ENCODE results near the gene FAM135A.

FAM135A gene

GRCh38 chr6:70593118-70593486 lies 179.8 kb downstream of the FAM135A start:
- no peaks in the 10 kb centered on the region for H3K79me2 ChIP-seq (ENCODE audit: low read length)
- H3F3A ChIP-seq (ENCODE audit: insufficient read depth, low read length), result no peaks in the 10 kb centered on the region
- no peak overlapping the region for H3K9ac ChIP-seq (ENCODE audit: low read length)
- no peaks in the 10 kb centered on the region for H3K9me3 ChIP-seq (replicated peaks; ENCODE audit: insufficient read depth, low read length)
- no peaks in the 10 kb centered on the region for H3K9me2 ChIP-seq (replicated peaks; ENCODE audit: insufficient read depth, low read length)
- H3K27me3 ChIP-seq (replicated peaks; ENCODE audit: insufficient read depth, low read length), result no peaks in the 10 kb centered on the region
- no peaks in the 10 kb centered on the region for H3K36me3 ChIP-seq (replicated peaks; ENCODE audit: insufficient read depth, low read length)
- DNase-seq, result no peak
- H3K4me3 ChIP-seq (ENCODE audit: low read length), result no peak overlapping the region
- H3K4me1 ChIP-seq (ENCODE audit: low read length), result no peaks in the 10 kb centered on the region
- TF ChIP-seq EZH2 (optimal IDR thresholded peaks at IDR 0.05; ENCODE audit: low read depth, low read length) (no peak), EZH2phosphoT487 (IDR thresholded peaks at IDR 0.05; ENCODE audit: low read length) (no peak), CTCF (IDR thresholded peaks at IDR 0.05; ENCODE audit: low read length) (no peak)
- H3K4me2 ChIP-seq (ENCODE audit: low read depth, low read length), result no peak overlapping the region
- no peaks in the 10 kb centered on the region for H4K20me1 ChIP-seq (ENCODE audit: insufficient read depth, low read length)
- H2AFZ ChIP-seq (ENCODE audit: low read length), result no peak overlapping the region
- no peak overlapping the region for H3K27ac ChIP-seq (ENCODE audit: low read length)

- TF ChIP-seq CTCF (IDR thresholded peaks at IDR 0.05; ENCODE audit: low read length) (no peak), EZH2 (optimal IDR thresholded peaks at IDR 0.05; ENCODE audit: low read depth, low read length) (no peak), EZH2phosphoT487 (IDR thresholded peaks at IDR 0.05; ENCODE audit: low read length) (no peak)
These were observed 185.9 kb downstream of the FAM135A start for GRCh38 chr6:70599187-70599586.

DNA sequence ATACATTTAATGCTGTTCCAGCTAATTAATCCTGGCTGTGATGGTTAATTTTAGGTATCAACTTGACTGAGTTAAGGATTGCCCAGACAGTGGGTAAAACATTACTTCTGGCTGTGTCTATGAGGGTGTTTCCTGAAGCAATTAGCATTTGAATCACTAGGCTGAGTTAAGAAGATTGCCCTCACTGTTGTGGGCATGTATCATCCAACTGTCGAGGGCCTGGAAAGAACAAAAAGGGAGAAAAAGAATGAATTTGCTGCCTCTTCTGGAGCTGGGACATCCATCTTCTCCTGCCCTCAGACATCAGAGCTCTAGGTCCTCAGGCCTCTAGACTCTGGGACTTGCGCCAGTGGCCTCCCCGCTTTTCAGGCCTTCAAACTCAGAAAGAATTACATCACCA lies 187.7 kb downstream of the FAM135A start:
- H3K27me3 ChIP-seq (replicated peaks; ENCODE audit: insufficient read depth, low read length), result no peaks in the 10 kb centered on the region
- H3K4me2 ChIP-seq (ENCODE audit: low read depth, low read length), result no peak overlapping the region
- TF ChIP-seq EZH2 (optimal IDR thresholded peaks at IDR 0.05; ENCODE audit: low read depth, low read length) (no peak), CTCF (IDR thresholded peaks at IDR 0.05; ENCODE audit: low read length) (no peak), EZH2phosphoT487 (IDR thresholded peaks at IDR 0.05; ENCODE audit: low read length) (no peak)
- H3K36me3 ChIP-seq (replicated peaks; ENCODE audit: insufficient read depth, low read length), result no peaks in the 10 kb centered on the region
- H3K9ac ChIP-seq (ENCODE audit: low read length), result no peak overlapping the region
- H3K79me2 ChIP-seq (ENCODE audit: low read length), result no peaks in the 10 kb centered on the region
- H3K4me3 ChIP-seq (ENCODE audit: low read length), result no peak overlapping the region
- H4K20me1 ChIP-seq (ENCODE audit: insufficient read depth, low read length), result no peaks in the 10 kb centered on the region
- H3F3A ChIP-seq (ENCODE audit: insufficient read depth, low read length), result no peaks in the 10 kb centered on the region
- H3K27ac ChIP-seq (ENCODE audit: low read length), result no peak overlapping the region
- H3K4me1 ChIP-seq (ENCODE audit: low read length), result no peaks in the 10 kb centered on the region
- H3K9me3 ChIP-seq (replicated peaks; ENCODE audit: insufficient read depth, low read length), result no peaks in the 10 kb centered on the region
- H2AFZ ChIP-seq (ENCODE audit: low read length), result no peak overlapping the region
- DNase-seq, result no peak
- no peaks in the 10 kb centered on the region for H3K9me2 ChIP-seq (replicated peaks; ENCODE audit: insufficient read depth, low read length)

More at GRCh38 chr6:70599187-70599586, 185.9 kb downstream of the FAM135A start:
- Histone ChIP-seq H3K4me3 (ENCODE audit: low read length) (no peak overlapping the region), H3K36me3 (replicated peaks; ENCODE audit: insufficient read depth, low read length) (no peaks in the 10 kb centered on the region), H3K4me1 (ENCODE audit: low read length) (no peaks in the 10 kb centered on the region), H3K79me2 (ENCODE audit: low read length) (no peaks in the 10 kb centered on the region), H3K9me2 (replicated peaks; ENCODE audit: insufficient read depth, low read length) (no peaks in the 10 kb centered on the region), H3K9me3 (replicated peaks; ENCODE audit: insufficient read depth, low read length) (no peaks in the 10 kb centered on the region), H3K27me3 (replicated peaks; ENCODE audit: insufficient read depth, low read length) (no peaks in the 10 kb centered on the region), H3K27ac (ENCODE audit: low read length) (no peak overlapping the region), H4K20me1 (ENCODE audit: insufficient read depth, low read length) (no peaks in the 10 kb centered on the region), H3K9ac (ENCODE audit: low read length) (no peak overlapping the region), H3K4me2 (ENCODE audit: low read depth, low read length) (no peak overlapping the region), H3F3A (ENCODE audit: insufficient read depth, low read length) (no peaks in the 10 kb centered on the region), H2AFZ (ENCODE audit: low read length) (no peak overlapping the region)
- DNase-seq, result no peak
